Sigmoid colon (tissue), 7 donors: ENCODE measurements around the gene USH1C. TPM values are rescaled to one million over a fixed set of nuclear protein-coding genes. Genes with fewer than 3 reads are reported as not detected.

ENCODE experiments used
- DNase-seq: peaks from one replicate; pipeline ENCODE4 v3.0.0-alpha.2; 2019
- H3K27ac ChIP-seq, 4 donors: fragments of 200-600 bp; sonication (generic); one replicate each; pipeline ENCODE4 v1.5.1; 2016 to 2019; ENCODE audit warnings: mild to moderate bottlenecking in 1 of 4
- H3K27me3 ChIP-seq, 3 donors: fragments of 200-600 bp; sonication (generic); one replicate each; pipeline ENCODE4 v1.5.1; 2019; ENCODE audit warnings: mild to moderate bottlenecking in 1 of 3
- H3K36me3 ChIP-seq, 4 donors: fragments of 200-600 bp; sonication (generic); one replicate each; pipeline ENCODE4 v1.5.1; 2016 to 2019
- H3K4me1 ChIP-seq, 4 donors: fragments of 200-600 bp; sonication (generic); one replicate each; pipeline ENCODE4 v1.5.1; 2017 to 2019
- H3K4me3 ChIP-seq, 4 donors: fragments of 200-600 bp; sonication (generic); one replicate each; pipeline ENCODE4 v1.5.1; 2017 to 2019; ENCODE audit warnings: mild to moderate bottlenecking in 2 of 4, moderate library complexity in 1 of 4
- H3K9me3 ChIP-seq, 4 donors: fragments of 200-600 bp in 3 of 4; sonication (generic) in 3 of 4; one replicate each; pipeline versions ENCODE4 v1.5.1 to v1.6.1; 2013 to 2019
- CTCF ChIP-seq, 4 experiments: fragments of 450-650 bp in 3 of 4; fragments of 200-600 bp in 1 of 4; IDR thresholded peaks; one replicate each; pipeline ENCODE4 v1.5.1; 2016 to 2019; ENCODE audit warnings: antibody characterized with exemption in 4 of 4, mild to moderate bottlenecking in 3 of 4, moderate library complexity in 2 of 4
- EP300 ChIP-seq, 4 donors: sonication (generic); formaldehyde crosslinking; IDR thresholded peaks; one replicate each; pipeline ENCODE4 v1.6.1; 2017; ENCODE audit warnings: antibody characterized with exemption in 4 of 4
- POLR2A ChIP-seq, 2 donors: fragments of 450-650 bp; IDR thresholded peaks; one replicate each; pipeline ENCODE4 v1.6.1; 2016; ENCODE audit warnings: antibody characterized with exemption in 2 of 2, mild to moderate bottlenecking in 2 of 2, moderate library complexity in 2 of 2
- POLR2AphosphoS5 ChIP-seq, 4 donors: sonication (generic); formaldehyde crosslinking; IDR thresholded peaks; one replicate each; pipeline ENCODE4 v1.6.1; 2017; ENCODE audit warnings: antibody characterized with exemption in 4 of 4
- WGBS, 2 donors: extraction: QIAGEN DNeasy Blood & Tissue Kit; methylation state at CpG; one replicate each; pipeline ENCODE4 v1.1.7; 2013; 5-methylcytosine and 5-hydroxymethylcytosine counted together
- intact Hi-C: fragments of 100-400 bp; cut with DNase I; formaldehyde crosslinking; loops from one replicate; pipeline ENCODE4 v1.15.1; 2023
- polyA plus RNA-seq, 3 donors: library from polyadenylated mRNA; stranded (reverse); fragments of 200-250 nt; gene quantifications; one replicate each; pipeline ENCODE4 v1.2.3, GENCODE V29; 2013
- total RNA-seq, 4 donors: library from RNA; depleted of rRNA; stranded (reverse); fragments of >200 nt; gene quantifications; one replicate each; pipeline ENCODE4 v1.1.0, GENCODE V29; 2016
- donor health status: healthy with polysubstance abuse.
- donor health status: Bipolar disorder and iron deficiency.
- donor health status: healthy.

USH1C gene
- total and polyA plus RNA-seq, 7 donors: 1.2 to 152 (median 2.5) TPM

- intact Hi-C loops: no loop called here
- Histone ChIP-seq H3K9me3 (no peaks in the 10 kb centered on the region), H3K27me3 (peaks cover 0 to 6% (median 0%) of the 10 kb centered on the region in 3 donors), H3K36me3 (no peaks in the 10 kb centered on the region), H3K4me3 (no peak overlapping the region), H3K27ac (no peak overlapping the region), H3K4me1 (peaks cover 0 to 9% (median 0%) of the 10 kb centered on the region in 4 donors)
- DNase-seq: no peak
- WGBS, 2 donors: 85 to 91% methylated on average over 4 of the region's 4 CpGs
- TF ChIP-seq POLR2AphosphoS5 (IDR thresholded peaks at IDR 0.05): no peak
- no peak for TF ChIP-seq POLR2A (IDR thresholded peaks at IDR 0.05)
- no peak for TF ChIP-seq EP300 (IDR thresholded peaks at IDR 0.05)
- TF ChIP-seq CTCF (IDR thresholded peaks at IDR 0.05): no peak
Measured at GRCh38 chr11:17490938-17491337, 53.3 kb downstream of the USH1C start.

- Histone ChIP-seq H3K36me3 (no peaks in the 10 kb centered on the region), H3K9me3 (no peaks in the 10 kb centered on the region), H3K27ac (no peak overlapping the region), H3K4me1 (peaks cover 0 to 9% (median 0%) of the 10 kb centered on the region in 4 donors), H3K4me3 (no peak overlapping the region), H3K27me3 (peaks cover 0 to 6% (median 0%) of the 10 kb centered on the region in 3 donors)
- no peak for DNase-seq
- intact Hi-C loops: no loop called here
- TF ChIP-seq POLR2AphosphoS5 (IDR thresholded peaks at IDR 0.05) (no peak), EP300 (IDR thresholded peaks at IDR 0.05) (no peak), POLR2A (IDR thresholded peaks at IDR 0.05) (no peak), CTCF (IDR thresholded peaks at IDR 0.05) (no peak)
- 81 to 93% methylated on average over 6 of the region's 6 CpGs for WGBS, 2 donors
Measured at GRCh38 chr11:17490232-17490631, 54.0 kb downstream of the USH1C start.

- DNase-seq: no peak
- 89 to 91% methylated on average over 5 of the region's 5 CpGs for WGBS, 2 donors
- H3K36me3 ChIP-seq: no peaks in the 10 kb centered on the region
- no peak overlapping the region for H3K27ac ChIP-seq
- no peak overlapping the region for H3K4me3 ChIP-seq
- intact Hi-C loops: no loop called here
- H3K4me1 ChIP-seq: peaks cover 0 to 9% (median 0%) of the 10 kb centered on the region in 4 donors
- TF ChIP-seq POLR2A (IDR thresholded peaks at IDR 0.05) (no peak), CTCF (IDR thresholded peaks at IDR 0.05) (no peak), POLR2AphosphoS5 (IDR thresholded peaks at IDR 0.05) (no peak), EP300 (IDR thresholded peaks at IDR 0.05) (no peak)
- peaks cover 0 to 6% (median 0%) of the 10 kb centered on the region in 3 donors for H3K27me3 ChIP-seq
- H3K9me3 ChIP-seq: no peaks in the 10 kb centered on the region
Measured at GRCh38 chr11:17489751-17490150, 54.5 kb downstream of the USH1C start.

GRCh38 chr11:17488563-17488962 is 55.7 kb downstream of the USH1C start:
- intact Hi-C loops: no loop called here
- H3K27ac ChIP-seq: no peak overlapping the region
- no peaks in the 10 kb centered on the region for H3K9me3 ChIP-seq
- DNase-seq: no peak
- no peak for TF ChIP-seq POLR2A (IDR thresholded peaks at IDR 0.05)
- no peak for TF ChIP-seq EP300 (IDR thresholded peaks at IDR 0.05)
- WGBS, 2 donors: 63 to 90% methylated on average over 1 of the region's 1 CpG
- no peak overlapping the region for H3K4me3 ChIP-seq
- peaks cover 0 to 6% (median 0%) of the 10 kb centered on the region in 3 donors for H3K27me3 ChIP-seq
- H3K4me1 ChIP-seq: peaks cover 0 to 9% (median 0%) of the 10 kb centered on the region in 4 donors
- H3K36me3 ChIP-seq: no peaks in the 10 kb centered on the region

GRCh38 chr11:17486646-17487045 is 57.6 kb downstream of the USH1C start:
- intact Hi-C loops: no loop called here
- no peak for DNase-seq
- 24 to 69% methylated on average over 5 of the region's 5 CpGs for WGBS, 2 donors

More at GRCh38 chr11:17486646-17487045, 57.6 kb downstream of the USH1C start:
- Histone ChIP-seq H3K4me1 (peaks cover 0 to 9% (median 0%) of the 10 kb centered on the region in 4 donors), H3K36me3 (no peaks in the 10 kb centered on the region), H3K27me3 (no peaks in the 10 kb centered on the region), H3K9me3 (no peaks in the 10 kb centered on the region), H3K27ac (no peak overlapping the region), H3K4me3 (no peak overlapping the region)
- TF ChIP-seq POLR2A (IDR thresholded peaks at IDR 0.05) (no peak), CTCF (IDR thresholded peaks at IDR 0.05) (no peak), POLR2AphosphoS5 (IDR thresholded peaks at IDR 0.05) (no peak), EP300 (IDR thresholded peaks at IDR 0.05) (no peak)
